Esophagus muscularis mucosa (tissue), 3 donors: ENCODE measurements around the gene HSPA6.
"Not testable (repeated sequence)": the region's sequence is repeated elsewhere in the genome, so short reads cannot be mapped to it uniquely, and the experiment has no call there.

Source experiments
- CTCF ChIP-seq, 3 experiments: fragments of 200-600 bp in 2 of 3; fragments of 450-650 bp in 1 of 3; sonication (generic) in 2 of 3; IDR thresholded peaks; one replicate each; pipeline ENCODE4 v1.5.1; 2017 to 2019; ENCODE audit warnings: antibody characterized with exemption in 3 of 3, mild to moderate bottlenecking in 2 of 3, moderate library complexity in 1 of 3
- POLR2A ChIP-seq: fragments of 450-650 bp; IDR thresholded peaks from one replicate; pipeline ENCODE4 v1.6.1; 2017; ENCODE audit warnings: antibody characterized with exemption, moderate library complexity, mild to moderate bottlenecking, low read depth

GRCh38 chr1:161553631-161554030, 29.3 kb downstream of the HSPA6 start:
- not testable (repeated sequence) for TF ChIP-seq CTCF (IDR thresholded peaks at IDR 0.05); POLR2A
